SK-N-SH (cell line): ENCODE results near the gene RGL1. TPM values are rescaled to one million over a fixed set of nuclear protein-coding genes. Genes with fewer than 3 reads are reported as not detected.
A peak's percentile ranks its signal among the peaks of the same experiment; 100 is the strongest.

Experiments used
- CTCF ChIA-PET: fragments of 300-600, 350-600 bp; formaldehyde crosslinking; extraction: SDS; loops from one replicate; lab custom pipeline; 2021; lab: Yijun Ruan, JAX
- POLR2A ChIA-PET: fragments of 350-600 bp; sonication (Branson Sonifier 250); formaldehyde crosslinking; extraction: SDS; loops from one replicate; lab custom pipeline; 2020; ENCODE audit warnings: antibody characterized with exemption, inconsistent platforms; lab: Yijun Ruan, JAX
- DNase-seq: peaks from one replicate; pipeline ENCODE4 v3.0.0; 2012
- H2AFZ ChIP-seq: fragments of 200-600 bp; sonication (generic); 2 replicates; pipeline ENCODE4 v1.8.1; 2016; ENCODE audit warnings: antibody characterized with exemption, mild to moderate bottlenecking, low read depth
- H3F3A ChIP-seq: fragments of 200-600 bp; sonication (generic); replicated peaks from 2 replicates; pipeline ENCODE3; 2016; ENCODE audit warnings: antibody characterized with exemption, mild to moderate bottlenecking; ENCODE audit not compliant: insufficient read depth
- H3K27ac ChIP-seq, 2 experiments: fragments of 200-500 bp in 1 of 2; fragments of 200-600 bp in 1 of 2; sonication (Bioruptor generic) in 1 of 2; sonication (generic), shearing (Covaris generic) in 1 of 2; 2 replicates each; pipeline versions ENCODE4 v1.5.1 to v1.6.1; 2014 to 2016; ENCODE audit warnings: low read depth in 2 of 2, inconsistent platforms in 1 of 2, low read length in 1 of 2, mild to moderate bottlenecking in 1 of 2, mixed read lengths in 1 of 2
- H3K27me3 ChIP-seq: fragments of 200-600 bp; sonication (generic), shearing (Covaris generic); 2 replicates; pipeline ENCODE4 v1.6.1; 2016; ENCODE audit warnings: mixed run types; ENCODE audit not compliant: insufficient read depth
- H3K36me3 ChIP-seq, 2 experiments: fragments of 200-500 bp in 1 of 2; fragments of 200-600 bp in 1 of 2; sonication (Bioruptor generic) in 1 of 2; sonication (generic) in 1 of 2; replicated peaks in 1 of 2; 2 replicates each; pipeline versions ENCODE3 to v1.5.1; 2014 to 2016; ENCODE audit warnings: low read length in 1 of 2, mild to moderate bottlenecking in 1 of 2; ENCODE audit not compliant: insufficient read depth in 2 of 2, control insufficient read depth in 1 of 2
- H3K4me1 ChIP-seq, 2 experiments: fragments of 200-500 bp in 1 of 2; fragments of 200-600 bp in 1 of 2; sonication (Bioruptor generic) in 1 of 2; sonication (generic), shearing (Covaris generic) in 1 of 2; 2 replicates each; pipeline versions ENCODE4 v1.5.1 to v1.6.1; 2014 to 2016; ENCODE audit warnings: low read depth in 1 of 2, low read length in 1 of 2, mixed run types in 1 of 2; ENCODE audit not compliant: insufficient read depth in 2 of 2, control insufficient read depth in 1 of 2
- H3K4me2 ChIP-seq: fragments of 200-600 bp; sonication (generic), shearing (Covaris generic); 2 replicates; pipeline ENCODE4 v1.6.1; 2017; ENCODE audit warnings: mixed run types
- H3K4me3 ChIP-seq, 2 experiments: fragments of 200-500 bp in 1 of 2; fragments of 200-600 bp in 1 of 2; sonication (Bioruptor generic) in 1 of 2; sonication (generic), shearing (Covaris generic) in 1 of 2; 2 replicates each; pipeline versions ENCODE4 v1.5.1 to v1.8.1; 2014 to 2016; ENCODE audit warnings: low read depth in 2 of 2, inconsistent platforms in 1 of 2, low read length in 1 of 2, mild to moderate bottlenecking in 1 of 2, mixed read lengths in 1 of 2, moderate library complexity in 1 of 2
- H3K79me2 ChIP-seq: fragments of 200-600 bp; sonication (generic); 2 replicates; pipeline ENCODE4 v1.8.1; 2017; ENCODE audit warnings: mild to moderate bottlenecking; ENCODE audit not compliant: insufficient read depth
- H3K9ac ChIP-seq: fragments of 200-600 bp; sonication (generic); 2 replicates; pipeline ENCODE4 v1.6.1; 2017; ENCODE audit warnings: mixed run types
- H3K9me2 ChIP-seq: fragments of 200-600 bp; sonication (generic); 2 replicates; pipeline ENCODE4 v1.6.1; 2017; ENCODE audit warnings: mixed run types
- H3K9me3 ChIP-seq: fragments of 200-600 bp; sonication (generic); 2 replicates; pipeline ENCODE4 v1.6.1; 2017; ENCODE audit warnings: mixed run types, mild to moderate bottlenecking, moderate library complexity
- H4K20me1 ChIP-seq: fragments of 200-600 bp; sonication (generic); 2 replicates; pipeline ENCODE4 v1.6.1; 2017; ENCODE audit warnings: mild to moderate bottlenecking, mixed run types; ENCODE audit not compliant: insufficient read depth
- EZH2phosphoT487 ChIP-seq: fragments of 200-600 bp; sonication (generic); IDR thresholded peaks from 2 replicates; pipeline ENCODE4 v1.6.1; 2017; ENCODE audit warnings: low read depth, mixed run types, mild to moderate bottlenecking, antibody characterized with exemption, moderate library complexity, borderline replicate concordance
- FOSL2 ChIP-seq: IDR thresholded peaks from 2 replicates; pipeline ENCODE4 v1.4.0; 2012; ENCODE audit warnings: low read depth, mild to moderate bottlenecking, moderate library complexity, borderline replicate concordance
- FOXJ3 ChIP-seq: sonication (generic); formaldehyde crosslinking; IDR thresholded peaks from 2 replicates; pipeline ENCODE4 v1.5.1; 2020; ENCODE audit warnings: mild to moderate bottlenecking, missing genetic modification reagents
- GABPA ChIP-seq: IDR thresholded peaks from 2 replicates; pipeline ENCODE4 v1.4.0; 2012; ENCODE audit warnings: low read depth, mild to moderate bottlenecking
- JUND ChIP-seq: IDR thresholded peaks from 2 replicates; pipeline ENCODE4 v1.4.0; 2012
- MXI1 ChIP-seq: IDR thresholded peaks from 2 replicates; pipeline ENCODE4 v1.6.1; 2012; ENCODE audit warnings: mild to moderate bottlenecking, low read depth, low read length, improper control_type of control experiment
- NFIC ChIP-seq: IDR thresholded peaks from 2 replicates; pipeline ENCODE4 v1.4.0; 2012; ENCODE audit warnings: borderline replicate concordance
- SIN3A ChIP-seq: IDR thresholded peaks from 2 replicates; pipeline ENCODE4 v1.6.1; 2012; ENCODE audit warnings: low read depth, mild to moderate bottlenecking, low read length, moderate library complexity, borderline replicate concordance
- TCF12 ChIP-seq: IDR thresholded peaks from 2 replicates; pipeline ENCODE4 v1.4.0; 2012
- TEAD4 ChIP-seq: IDR thresholded peaks from 2 replicates; pipeline ENCODE4 v1.4.0; 2012; ENCODE audit warnings: mild to moderate bottlenecking, borderline replicate concordance; ENCODE audit not compliant: insufficient read depth
- WGBS: methylation state at CpG from one replicate; pipeline ENCODE4 v1.1.6; 2017; ENCODE audit warnings: low lambda C conversion rate; 5-methylcytosine and 5-hydroxymethylcytosine counted together
- polyA plus RNA-seq, 3 experiments: library from polyadenylated mRNA; depleted of rRNA; stranded (reverse); fragments of >200 nt; gene quantifications; 2 replicates each; pipeline ENCODE4 v1.2.3, GENCODE V29; 2012
- TF ChIP-seq, protein P1 (sequence below): IDR thresholded peaks from 2 replicates; pipeline ENCODE4 v1.4.0; 2012; ENCODE audit warnings: low read depth
- TF ChIP-seq, protein P2 (sequence below): IDR thresholded peaks from 2 replicates; pipeline ENCODE4; 2012
- TF ChIP-seq, protein P3 (sequence below): IDR thresholded peaks from 2 replicates; pipeline ENCODE4 v1.4.0; 2012; ENCODE audit warnings: low read depth, borderline replicate concordance
- TF ChIP-seq, protein P4 (sequence below): IDR thresholded peaks from 2 replicates; pipeline ENCODE4 v1.4.0; 2012; ENCODE audit warnings: low read depth, borderline replicate concordance

RGL1 gene
- polyA plus RNA-seq, 1 of the 3 experiments (the other 2 are of a cell fraction) = 8.3 TPM

DNA sequence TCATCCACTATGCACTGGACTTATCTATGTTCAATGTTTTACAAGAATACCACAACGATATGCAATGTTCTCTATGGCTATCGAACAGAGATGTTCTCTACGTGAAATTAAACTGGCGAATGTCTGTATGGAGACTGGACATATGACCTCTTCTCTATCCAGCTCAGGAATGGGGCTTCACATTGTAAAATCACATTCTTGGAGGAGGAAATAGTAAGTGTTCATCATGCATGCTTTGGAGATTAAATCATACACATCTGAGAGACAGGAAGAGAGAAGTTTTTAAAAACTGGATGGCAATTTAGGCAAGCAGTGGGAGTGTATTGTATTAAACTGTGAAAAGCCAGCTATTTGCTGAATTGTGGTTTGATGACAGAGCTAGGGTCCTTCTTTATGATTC lies 47.9 kb upstream of the RGL1 start:
- H3K27me3 ChIP-seq = no peaks in the 10 kb centered on the region
- H2AFZ ChIP-seq = no peak overlapping the region
- peak overlapping the region; percentile 41 to 51; a peak in 3 of 4 replicates for H3K27ac ChIP-seq
- H3K9me2 ChIP-seq = no peaks in the 10 kb centered on the region
- no peaks in the 10 kb centered on the region for H4K20me1 ChIP-seq
- H3K4me3 ChIP-seq = no peak overlapping the region
- no peaks in the 10 kb centered on the region for H3K36me3 ChIP-seq
- H3K9ac ChIP-seq = no peak overlapping the region; the same call in 1 of the 2 replicates
- WGBS = 71% methylated on average over 4 of the region's 4 CpGs
- TF ChIP-seq FOSL2 (peak; percentile 16; the same call in 1 of the 2 replicates), TCF12 (peak; percentile 37; the same call in 1 of the 2 replicates), JUND (peak; percentile 51; the same call in 1 of the 2 replicates), MXI1 (no peak), TEAD4 (peak; percentile 28; the same call in 1 of the 2 replicates)
- TF ChIP-seq, protein P1, sequence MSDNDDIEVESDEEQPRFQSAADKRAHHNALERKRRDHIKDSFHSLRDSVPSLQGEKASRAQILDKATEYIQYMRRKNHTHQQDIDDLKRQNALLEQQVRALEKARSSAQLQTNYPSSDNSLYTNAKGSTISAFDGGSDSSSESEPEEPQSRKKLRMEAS = 0 out of 2 replicates have a peak, but pooled peaks have one; percentile 7
- TF ChIP-seq, protein P2, sequence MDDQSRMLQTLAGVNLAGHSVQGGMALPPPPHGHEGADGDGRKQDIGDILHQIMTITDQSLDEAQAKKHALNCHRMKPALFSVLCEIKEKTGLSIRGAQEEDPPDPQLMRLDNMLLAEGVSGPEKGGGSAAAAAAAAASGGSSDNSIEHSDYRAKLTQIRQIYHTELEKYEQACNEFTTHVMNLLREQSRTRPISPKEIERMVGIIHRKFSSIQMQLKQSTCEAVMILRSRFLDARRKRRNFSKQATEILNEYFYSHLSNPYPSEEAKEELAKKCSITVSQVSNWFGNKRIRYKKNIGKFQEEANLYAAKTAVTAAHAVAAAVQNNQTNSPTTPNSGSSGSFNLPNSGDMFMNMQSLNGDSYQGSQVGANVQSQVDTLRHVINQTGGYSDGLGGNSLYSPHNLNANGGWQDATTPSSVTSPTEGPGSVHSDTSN = peak; percentile 25; the same call in 1 of the 2 replicates
- TF ChIP-seq, protein P3, sequence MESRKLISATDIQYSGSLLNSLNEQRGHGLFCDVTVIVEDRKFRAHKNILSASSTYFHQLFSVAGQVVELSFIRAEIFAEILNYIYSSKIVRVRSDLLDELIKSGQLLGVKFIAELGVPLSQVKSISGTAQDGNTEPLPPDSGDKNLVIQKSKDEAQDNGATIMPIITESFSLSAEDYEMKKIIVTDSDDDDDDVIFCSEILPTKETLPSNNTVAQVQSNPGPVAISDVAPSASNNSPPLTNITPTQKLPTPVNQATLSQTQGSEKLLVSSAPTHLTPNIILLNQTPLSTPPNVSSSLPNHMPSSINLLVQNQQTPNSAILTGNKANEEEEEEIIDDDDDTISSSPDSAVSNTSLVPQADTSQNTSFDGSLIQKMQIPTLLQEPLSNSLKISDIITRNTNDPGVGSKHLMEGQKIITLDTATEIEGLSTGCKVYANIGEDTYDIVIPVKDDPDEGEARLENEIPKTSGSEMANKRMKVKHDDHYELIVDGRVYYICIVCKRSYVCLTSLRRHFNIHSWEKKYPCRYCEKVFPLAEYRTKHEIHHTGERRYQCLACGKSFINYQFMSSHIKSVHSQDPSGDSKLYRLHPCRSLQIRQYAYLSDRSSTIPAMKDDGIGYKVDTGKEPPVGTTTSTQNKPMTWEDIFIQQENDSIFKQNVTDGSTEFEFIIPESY = no peak
- no peaks in the 10 kb centered on the region for H3K79me2 ChIP-seq
- no peak for DNase-seq
- H3K9me3 ChIP-seq = no peaks in the 10 kb centered on the region
- peaks cover 0 to 12% of the 10 kb centered on the region in 2 experiments; a peak in 2 of 4 replicates for H3K4me1 ChIP-seq
- H3K4me2 ChIP-seq = peak overlapping the region; percentile 28
- peaks cover 14% of the 10 kb centered on the region for H3F3A ChIP-seq
- POLR2A ChIA-PET = no interaction called here
- CTCF ChIA-PET = interaction anchor here (2.2 kb wide), 1 partner anchor 10 kb away, joined by 4 read pairs; no protein-coding TSS in a partner anchor

DNA sequence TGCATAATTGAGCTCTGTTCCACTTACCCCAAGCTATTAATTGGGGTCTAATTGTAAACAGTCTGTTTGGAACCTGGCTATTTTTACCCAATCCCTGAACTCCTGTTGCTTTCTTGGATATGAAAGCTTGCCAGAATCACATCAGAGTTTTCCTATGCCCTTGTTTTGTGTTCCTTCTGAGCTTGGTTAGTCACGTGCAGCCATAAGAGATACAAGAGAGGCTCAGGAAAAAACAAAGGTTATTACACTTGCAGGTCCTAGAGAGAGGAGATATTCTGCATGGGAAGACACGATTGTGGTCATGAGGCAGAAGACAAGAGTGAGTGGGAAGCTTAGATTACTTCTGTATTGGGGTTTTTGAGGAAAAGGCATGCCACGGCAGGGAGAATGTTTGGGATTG lies 46.0 kb upstream of the RGL1 start:
- Histone ChIP-seq H3K36me3 (peaks cover 0 to 6% of the 10 kb centered on the region in 2 experiments), H3K9me2 (no peaks in the 10 kb centered on the region), H3K27me3 (no peaks in the 10 kb centered on the region), H3K27ac (no peak overlapping the region), H3K4me1 (peaks cover 0 to 12% of the 10 kb centered on the region in 2 experiments; a peak in 2 of 4 replicates), H3K9ac (no peak overlapping the region), H3K9me3 (0 out of 2 replicates have a peak, but pooled peaks cover 11% of the 10 kb centered on the region), H3K79me2 (no peaks in the 10 kb centered on the region), H2AFZ (no peak overlapping the region), H3F3A (peaks cover 14% of the 10 kb centered on the region), H3K4me2 (no peak overlapping the region), H4K20me1 (no peaks in the 10 kb centered on the region), H3K4me3 (no peak overlapping the region)
- TF ChIP-seq SIN3A (no peak), FOSL2 (no peak), JUND (no peak), NFIC (no peak), EZH2phosphoT487 (no peak), GABPA (no peak), FOXJ3 (no peak)
- TF ChIP-seq, protein P4, sequence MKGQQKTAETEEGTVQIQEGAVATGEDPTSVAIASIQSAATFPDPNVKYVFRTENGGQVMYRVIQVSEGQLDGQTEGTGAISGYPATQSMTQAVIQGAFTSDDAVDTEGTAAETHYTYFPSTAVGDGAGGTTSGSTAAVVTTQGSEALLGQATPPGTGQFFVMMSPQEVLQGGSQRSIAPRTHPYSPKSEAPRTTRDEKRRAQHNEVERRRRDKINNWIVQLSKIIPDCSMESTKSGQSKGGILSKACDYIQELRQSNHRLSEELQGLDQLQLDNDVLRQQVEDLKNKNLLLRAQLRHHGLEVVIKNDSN = no peak
- DNase-seq = no peak
- WGBS = 73% methylated on average over 3 of the region's 3 CpGs
- CTCF ChIA-PET = interaction anchor here (0.8 to 2.2 kb wide), 4 partner anchors 8 to 157 kb away, joined by 3 to 6 read pairs (median 4); no protein-coding TSS in a partner anchor
- POLR2A ChIA-PET = interaction anchor here (1.4 kb wide), 1 partner anchor 9 kb away, joined by 3 read pairs; no protein-coding TSS in a partner anchor
